Urothelium cell line (cell line): ENCODE results near the gene KIF20A.
"Not testable (repeated sequence)": the region's sequence is repeated elsewhere in the genome, so short reads cannot be mapped to it uniquely, and the experiment has no call there.

ENCODE experiments used
- DNase-seq: peaks from one replicate; pipeline ENCODE4 v3.0.0; 2011; ENCODE audit warnings: low spot score, mixed read lengths
- FAIRE-seq: peaks from 2 replicates; lab custom pipeline; 2011; peaks lifted over from hg19 to GRCh38; lab: Jason Lieb, UNC

KIF20A gene

DNA sequence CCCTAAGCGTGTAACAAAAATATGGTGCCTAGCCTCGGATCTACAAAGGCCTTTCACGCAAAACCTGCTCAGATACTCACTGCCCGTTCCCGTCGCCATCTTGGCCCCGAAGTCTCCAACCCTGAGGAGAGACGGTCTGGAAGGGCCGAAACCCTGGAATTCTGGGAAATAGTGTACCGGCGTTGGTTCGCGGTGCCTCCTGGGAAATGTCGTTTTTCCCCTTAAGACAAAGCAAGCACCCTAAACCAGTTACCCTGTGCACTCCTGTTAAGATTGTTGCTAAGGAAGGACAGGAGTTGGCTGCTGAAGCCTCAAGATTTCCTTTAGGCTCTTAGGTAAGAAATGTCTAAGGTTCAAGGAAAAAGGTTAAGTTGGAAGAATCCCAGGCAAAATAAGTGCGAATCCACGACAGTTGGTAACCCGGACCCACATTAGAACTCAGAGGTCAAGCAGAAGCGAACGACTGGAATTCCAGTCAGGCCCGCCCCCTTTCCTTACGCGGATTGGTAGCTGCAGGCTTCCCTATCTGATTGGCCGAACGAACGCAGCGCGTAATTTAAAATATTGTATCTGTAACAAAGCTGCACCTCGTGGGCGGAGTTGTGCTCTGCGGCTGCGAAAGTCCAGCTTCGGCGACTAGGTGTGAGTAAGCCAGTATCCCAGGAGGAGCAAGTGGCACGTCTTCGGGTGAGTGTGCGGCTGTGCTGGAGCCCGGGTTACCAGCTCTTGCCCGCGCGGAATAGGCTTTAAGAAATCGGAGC lies at the start of gene KIF20A, which contains the start of gene BRD8:
Gene KIF20A, plus strand, starts transcription at position 597 of the 761 bp plus-strand sequence. CDS start 569 bp downstream, outside the sequence.
Gene BRD8, minus strand, starts transcription at position 115 of the 761 bp plus-strand sequence. Its CDS starts 16 bp downstream, at position 99.
- no peak for FAIRE-seq
- DNase-seq, result peak; percentile 93

- no peak for FAIRE-seq
- DNase-seq, result no peak
Measured at GRCh38 chr5:138129347-138129746, 49.6 kb upstream of the KIF20A start.

DNA sequence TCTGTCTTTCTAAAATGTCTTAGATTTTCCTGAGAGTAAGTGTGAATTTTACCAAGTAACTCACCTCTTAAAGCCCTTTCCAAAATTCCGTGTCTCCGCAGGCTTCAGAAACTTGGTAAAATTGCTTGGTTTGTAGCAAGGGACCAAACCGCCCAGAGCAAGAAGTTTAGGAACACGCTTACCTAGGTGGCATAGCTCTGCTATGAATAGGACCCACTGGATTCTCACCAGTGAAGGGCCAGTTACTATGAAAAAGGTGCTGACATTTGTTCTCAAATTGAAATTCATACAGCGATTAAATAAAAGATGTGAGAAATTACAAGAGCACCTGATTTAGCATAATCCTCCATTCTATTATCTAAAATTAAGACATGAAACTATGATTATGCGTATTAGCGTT lies 46.4 kb upstream of the KIF20A start:
- FAIRE-seq (no peak), DNase-seq (no peak)

DNA sequence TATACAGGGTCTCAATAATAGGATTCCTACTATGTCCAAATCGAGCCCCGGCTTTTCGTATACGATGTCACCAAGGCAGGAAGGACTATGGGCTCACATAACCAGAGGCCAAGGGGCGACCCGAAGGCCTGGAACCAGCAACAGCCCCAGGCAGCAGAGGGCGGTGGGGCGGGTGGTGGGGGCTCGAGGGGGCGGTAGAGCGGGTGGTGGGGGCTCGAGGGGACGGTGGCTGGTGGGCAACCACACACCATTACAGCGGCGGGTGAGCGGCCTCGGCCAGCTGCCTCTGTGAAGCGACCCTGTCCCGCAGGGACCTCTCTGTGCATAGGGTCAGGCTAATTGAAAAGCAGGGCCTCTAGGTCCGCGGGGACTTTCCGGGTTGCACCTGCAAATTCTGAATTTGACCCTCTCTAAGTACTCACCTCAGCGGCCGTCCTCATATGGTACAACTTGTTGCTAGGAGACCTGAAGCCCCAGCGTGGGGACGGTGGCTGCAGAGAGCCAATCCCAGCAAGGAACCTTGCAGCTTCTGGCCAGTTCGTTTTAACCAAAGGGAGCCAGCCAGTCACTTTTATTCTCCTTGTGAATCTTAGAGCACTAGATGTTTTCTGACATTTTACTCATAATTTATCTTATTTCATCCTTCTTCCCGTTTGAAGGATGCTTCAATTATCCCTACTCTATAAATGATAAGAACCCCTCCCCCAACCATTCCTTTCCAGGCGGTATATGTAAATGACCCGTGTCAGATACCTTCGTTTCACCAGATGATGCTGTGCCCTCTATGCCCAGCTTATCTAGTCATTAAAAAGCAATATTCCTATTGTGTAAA lies 39.7 kb upstream of the KIF20A start, which contains the start of gene NME5:
Gene NME5, minus strand, starts transcription at position 480 of the 832 bp plus-strand sequence. CDS start 648 bp downstream, outside the sequence.
- no peak for FAIRE-seq
- DNase-seq, result peak; percentile 42

- DNase-seq, result no peak
- FAIRE-seq, result no peak
Measured at GRCh38 chr5:138139781-138140090, 39.2 kb upstream of the KIF20A start.

DNA sequence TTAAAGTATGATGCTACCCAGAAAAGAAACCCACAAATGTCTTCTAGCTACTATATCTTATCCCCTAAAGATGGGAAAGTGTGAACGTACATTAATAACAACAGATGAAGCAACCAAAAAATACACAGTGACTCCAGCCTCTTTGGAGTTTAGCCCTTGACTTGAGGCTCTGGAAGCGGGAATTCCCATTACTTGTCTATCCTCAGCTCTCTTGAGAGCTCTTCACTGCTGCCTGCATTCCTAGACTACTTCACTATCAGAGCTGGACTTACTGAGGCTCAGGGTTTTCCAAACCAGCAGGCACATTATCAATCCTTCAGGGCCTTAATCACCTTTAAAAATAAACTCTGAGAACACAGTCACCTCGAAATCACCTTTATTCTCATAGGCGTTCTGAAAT lies 38.6 kb upstream of the KIF20A start:
- DNase-seq (no peak), FAIRE-seq (no peak)

DNA sequence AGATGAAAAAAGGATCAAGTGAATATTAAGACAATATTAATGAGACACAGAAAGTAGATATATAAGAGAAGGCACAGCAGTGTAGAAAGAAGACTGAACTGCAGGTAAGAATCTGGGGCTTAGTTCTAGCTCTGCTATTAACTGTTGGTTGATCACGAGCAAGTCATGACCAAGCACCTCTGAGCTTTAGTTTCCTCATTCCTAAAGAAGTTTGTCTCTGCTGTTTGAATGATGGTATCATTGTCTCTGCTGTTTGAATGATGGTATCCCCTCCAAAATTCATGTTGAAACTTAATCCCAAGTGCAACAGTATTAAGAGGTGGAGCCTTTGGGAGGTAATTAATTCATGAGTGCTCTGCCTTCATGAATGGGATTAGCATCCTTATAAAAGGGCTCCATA lies 37.2 kb upstream of the KIF20A start:
- no peak for DNase-seq
- FAIRE-seq, result no peak

- not testable (repeated sequence) for DNase-seq, FAIRE-seq
Measured at GRCh38 chr5:138143578-138143977, 35.3 kb upstream of the KIF20A start.

DNA sequence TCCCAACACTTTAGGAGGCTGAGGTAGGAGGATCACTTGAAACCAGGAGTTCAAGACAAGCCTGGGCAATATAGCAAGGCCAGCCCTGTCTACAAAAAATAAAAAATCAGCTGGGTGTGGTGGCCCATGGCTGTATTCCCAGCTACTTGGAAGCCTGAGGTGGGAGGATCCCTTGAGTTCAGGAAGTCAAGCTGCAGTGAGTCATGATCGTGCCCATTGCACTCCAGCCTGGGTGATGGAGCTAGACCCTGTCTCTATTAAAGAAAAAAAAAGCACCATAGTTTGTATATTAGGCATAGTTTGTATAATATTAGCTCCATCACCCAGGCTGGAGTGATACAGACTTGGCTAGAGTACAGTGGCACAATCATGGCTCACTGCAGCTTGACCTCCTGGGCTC lies 30.1 kb upstream of the KIF20A start:
- DNase-seq (no peak), FAIRE-seq (no peak)

DNA sequence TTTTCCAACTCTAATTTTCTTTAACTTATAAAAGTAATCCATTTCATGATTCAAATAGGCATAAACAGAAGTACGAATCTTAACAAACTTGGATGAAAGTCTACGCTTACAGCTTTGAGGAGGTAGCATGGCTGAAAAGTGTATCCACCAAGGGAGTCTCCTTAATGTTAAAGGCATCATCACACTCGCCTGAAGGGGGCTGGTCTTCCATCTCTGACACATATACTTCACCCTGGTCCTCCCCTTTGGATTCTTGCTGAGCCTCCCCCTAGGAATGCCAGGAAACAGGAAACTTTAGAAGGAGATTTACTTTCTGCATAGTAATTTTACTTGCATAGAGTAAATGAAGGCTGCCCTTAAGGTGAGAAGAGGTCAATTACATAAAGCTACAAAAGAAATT lies 29.4 kb upstream of the KIF20A start:
- DNase-seq (no peak), FAIRE-seq (no peak)

- not testable (repeated sequence) for DNase-seq, FAIRE-seq
Measured at GRCh38 chr5:138155977-138156376, 22.9 kb upstream of the KIF20A start.

GRCh38 chr5:138157626-138158025 lies 21.3 kb upstream of the KIF20A start:
- DNase-seq (no peak), FAIRE-seq (no peak)

DNA sequence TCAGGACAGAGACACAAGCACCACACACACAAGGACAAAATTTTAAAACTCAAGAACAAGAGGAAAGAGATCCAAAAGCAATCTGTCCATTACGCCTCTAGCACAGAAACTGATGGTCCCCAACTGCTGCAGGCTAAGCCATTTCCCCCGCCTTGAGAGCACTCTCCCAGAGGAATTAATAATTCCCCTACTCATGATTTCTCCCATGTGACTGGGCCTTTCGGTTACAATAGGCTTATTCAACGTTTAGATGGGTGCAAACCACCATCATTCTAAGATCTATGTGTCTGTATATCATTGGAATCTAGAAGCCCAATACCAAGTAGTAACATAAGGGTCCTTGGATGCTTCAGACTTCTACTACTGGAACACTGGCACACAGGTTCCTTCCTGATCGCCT lies 19.2 kb upstream of the KIF20A start:
- no peak for DNase-seq
- FAIRE-seq, result no peak

DNA sequence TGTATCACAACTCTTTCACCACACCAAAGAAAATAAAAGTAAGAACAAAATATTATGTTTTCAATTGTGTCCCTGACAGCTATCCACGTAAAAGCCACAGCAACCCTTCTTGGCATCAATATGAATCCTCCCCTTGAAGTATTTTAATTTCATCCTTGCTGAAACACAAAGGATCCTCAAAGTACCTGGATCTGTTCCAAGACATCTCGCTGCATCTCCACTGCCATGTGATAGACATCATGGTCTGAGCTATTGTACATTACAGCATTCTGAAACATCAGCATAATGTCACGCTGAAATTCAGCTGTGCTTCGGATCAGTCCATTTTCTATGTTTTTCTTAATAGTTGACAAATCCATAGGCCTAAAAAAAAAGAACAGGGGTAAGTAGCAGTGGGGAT lies 18.2 kb upstream of the KIF20A start:
- FAIRE-seq (no peak), DNase-seq (no peak)

- FAIRE-seq, result no peak
- no peak for DNase-seq
Measured at GRCh38 chr5:138163721-138164120, 15.2 kb upstream of the KIF20A start.

GRCh38 chr5:138169124-138169523 lies 9.8 kb upstream of the KIF20A start:
- FAIRE-seq (no peak), DNase-seq (no peak)

DNA sequence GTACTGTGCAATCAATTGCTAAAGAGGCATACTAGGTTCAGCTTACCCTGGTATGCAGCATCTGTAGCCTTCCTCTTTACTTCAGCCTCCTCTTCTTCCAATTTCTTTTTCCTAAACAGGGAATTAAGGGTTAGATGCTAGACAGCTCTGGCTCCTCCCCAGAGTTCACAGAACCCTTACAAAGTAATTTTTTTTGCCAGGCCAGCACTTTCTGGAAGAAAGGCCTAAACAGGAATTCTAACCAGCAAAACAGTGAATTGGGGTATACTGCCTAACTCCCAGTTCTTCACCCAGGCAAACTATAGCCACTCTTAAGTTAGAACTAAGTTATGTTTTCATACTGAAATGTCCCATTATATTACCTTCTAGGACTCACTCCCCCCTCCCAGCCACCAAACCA lies 8.6 kb upstream of the KIF20A start:
- no peak for FAIRE-seq
- no peak for DNase-seq

- no peak for FAIRE-seq
- peak; percentile 20 for DNase-seq
Measured at GRCh38 chr5:138177941-138178515, 884 bp upstream of the KIF20A start.

DNA sequence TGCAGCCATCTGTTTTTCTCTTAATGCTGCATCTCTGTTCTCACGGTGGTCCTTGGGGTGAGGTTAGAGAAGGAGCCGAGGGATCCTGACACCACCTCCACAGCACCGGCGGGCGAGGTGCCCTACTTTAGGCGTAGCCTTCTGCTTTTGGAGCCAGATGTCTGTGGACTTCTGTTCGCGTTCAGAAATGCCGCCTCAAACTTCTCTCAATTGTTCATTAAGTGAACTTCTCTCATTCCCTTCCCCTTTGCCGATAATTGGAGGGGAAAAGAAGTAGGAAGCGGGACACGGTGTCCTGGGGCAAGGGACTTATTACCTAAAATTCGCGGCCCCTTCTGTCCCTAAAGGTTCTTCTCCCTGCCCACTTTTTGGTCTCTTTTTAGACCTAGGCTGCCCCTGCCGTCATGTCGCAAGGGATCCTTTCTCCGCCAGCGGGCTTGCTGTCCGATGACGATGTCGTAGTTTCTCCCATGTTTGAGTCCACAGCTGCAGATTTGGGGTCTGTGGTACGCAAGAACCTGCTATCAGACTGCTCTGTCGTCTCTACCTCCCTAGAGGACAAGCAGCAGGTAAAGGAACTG lies 455 bp downstream of the KIF20A start:
- no peak for DNase-seq
- FAIRE-seq, result no peak

GRCh38 chr5:138180183-138180782 lies 1.4 kb downstream of the KIF20A start:
- peak; percentile 45 for DNase-seq
- no peak for FAIRE-seq

DNA sequence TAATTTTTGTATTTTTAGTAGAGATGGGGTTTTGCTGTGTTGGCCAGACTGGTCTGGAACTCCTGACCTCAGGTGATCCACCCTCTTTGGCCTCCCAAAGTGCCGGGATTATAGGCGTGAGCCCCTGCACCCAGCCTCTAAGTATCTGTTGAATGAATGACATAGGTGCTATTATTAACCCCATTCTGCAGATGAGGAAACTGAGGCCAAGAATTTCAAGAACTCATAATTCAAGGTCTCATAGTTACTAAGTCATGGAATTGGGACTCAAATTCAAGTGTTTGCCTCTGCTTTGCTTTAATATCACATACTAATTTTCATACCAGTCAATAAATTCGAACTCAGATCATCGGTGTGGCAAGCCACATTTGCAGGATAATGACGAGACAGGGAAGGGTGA lies 1.9 kb downstream of the KIF20A start:
- FAIRE-seq, result no peak
- DNase-seq, result no peak
